ENCODE results near the gene OR4C6. TPM values are rescaled to one million over a fixed set of nuclear protein-coding genes. Genes with fewer than 3 reads are reported as not detected.

Gene OR4C6
- total RNA-seq, 8 experiments from 2014 or later = 0.47 TPM; not detected in 7

DNA sequence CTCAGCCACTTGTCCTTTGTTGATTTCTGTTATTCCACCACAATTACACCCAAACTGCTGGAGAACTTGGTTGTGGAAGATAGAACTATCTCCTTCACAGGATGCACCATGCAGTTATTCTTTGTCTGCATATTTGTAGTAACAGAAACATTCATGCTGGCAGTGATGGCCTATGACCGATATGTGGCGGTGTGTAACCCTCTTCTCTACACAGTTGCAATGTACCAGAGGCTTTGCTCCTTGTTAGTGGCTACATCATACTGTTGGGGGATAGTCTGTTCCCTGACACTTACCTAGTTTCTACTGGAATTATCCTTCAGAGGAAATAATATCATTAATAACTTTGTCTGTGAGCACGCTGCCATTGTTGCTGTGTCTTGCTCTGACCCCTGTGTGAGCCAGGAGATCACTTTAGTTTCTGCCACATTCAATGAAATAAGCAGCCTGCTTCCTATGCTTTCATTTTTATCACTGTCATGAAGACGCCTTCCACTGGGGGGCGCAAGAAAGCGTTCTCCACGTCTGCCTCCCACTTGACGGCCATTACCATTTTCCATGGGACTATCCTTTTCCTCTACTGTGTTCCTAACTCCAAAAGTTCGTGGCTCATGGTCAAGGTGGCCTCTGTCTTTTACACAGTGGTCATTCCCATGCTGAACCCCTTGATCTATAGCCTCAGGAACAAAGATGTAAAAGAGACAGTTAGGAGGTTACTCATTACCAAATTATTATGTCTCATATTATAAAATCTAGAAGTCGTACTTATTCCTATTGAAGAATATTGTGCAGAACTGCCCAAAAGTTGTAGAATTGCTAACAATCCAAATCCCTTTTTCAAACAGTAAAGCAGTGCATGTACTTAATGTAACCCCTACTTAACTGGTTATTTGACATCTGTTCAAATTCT, 53.2 kb downstream of the OR4C6 start:
- 0 to 53% (median 10%) methylated on average over 2 to 8 of the region's 10 CpGs; no CpG with 5 or more reads in 3 of the 10 experiments for WGBS, 10 experiments
- ATAC-seq (replicated peaks in 6 of 8) = peak in 1 of 8 experiments; percentile 26
- no peaks in the 10 kb centered on the region for H3K4me1 ChIP-seq (replicated peaks in 1 of 2)
- in situ Hi-C loops (cut with MboI; ENCODE audit: low pct_unique_long_range_greater_than_20kb in 2 of 9, low sequenced_read_pairs in 9 of 9, unreplicated experiment in 9 of 9) = no loop called here
- no peak overlapping the region for H3K4me3 ChIP-seq
- no peak overlapping the region for H3K27ac ChIP-seq

Other genes starting within 250 kb of the OR4C6 start
- gene OR4C15, start 107.7 kb upstream of the OR4C6 start, total RNA-seq = under 1 TPM in 2 of 8 experiments, not detected in 6; 0.21 to 0.43 TPM
- gene OR4C16, start 90.1 kb upstream of the OR4C6 start, total RNA-seq = under 1 TPM in 1 of 8 experiments, not detected in 7; 0.33 TPM
- under 1 TPM in 3 of 8 experiments, not detected in 5; 0.10 to 0.28 (median 0.17) TPM for gene OR4C11, start 54.6 kb upstream of the OR4C6 start, total RNA-seq
- gene OR4P4, start 27.1 kb upstream of the OR4C6 start, total RNA-seq = under 1 TPM in 1 of 8 experiments, not detected in 7; 0.24 TPM
- not detected for gene OR4S2, start 13.9 kb upstream of the OR4C6 start, total RNA-seq
- gene OR5D13, start 111.2 kb downstream of the OR4C6 start, total RNA-seq = under 1 TPM in 1 of 8 experiments, not detected in 7; 0.33 TPM
- gene OR5D14, start 133.4 kb downstream of the OR4C6 start, total RNA-seq = under 1 TPM in 2 of 8 experiments, not detected in 6; 0.33 to 0.36 TPM
- under 1 TPM in 1 of 8 experiments, not detected in 7; 0.76 TPM for gene OR5L1, start 149.2 kb downstream of the OR4C6 start, total RNA-seq
- under 1 TPM in 1 of 8 experiments, not detected in 7; 0.28 TPM for gene OR5D18, start 157.4 kb downstream of the OR4C6 start, total RNA-seq
- gene OR5L2, start 165.0 kb downstream of the OR4C6 start, total RNA-seq = under 1 TPM in 2 of 8 experiments, not detected in 6; 0.21 to 0.95 TPM
- gene OR5D16, start 176.6 kb downstream of the OR4C6 start, total RNA-seq = under 1 TPM in 1 of 8 experiments, not detected in 7; 0.38 TPM
- not detected for gene TRIM51, start 221.1 kb downstream of the OR4C6 start, total RNA-seq

Measured in motor neuron (in vitro differentiated cells).